Measurements from ENCODE around the gene CXCL14. TPM values are rescaled to one million over a fixed set of nuclear protein-coding genes. Genes with fewer than 3 reads are reported as not detected.
A peak's percentile ranks its signal among the peaks of the same experiment; 100 is the strongest.

Gene CXCL14
- total RNA-seq, 2 donors from 2014 or later: 2.2 to 2.4 TPM

GRCh38 chr5:135557076-135557838 is 21.5 kb downstream of the CXCL14 start:
- no peak for TF ChIP-seq CTCF (IDR thresholded peaks at IDR 0.05)
- no peak for TF ChIP-seq POLR2AphosphoS5 (IDR thresholded peaks at IDR 0.05)
- TF ChIP-seq POLR2A (IDR thresholded peaks at IDR 0.05): no peak
- Histone ChIP-seq H3K4me1 (replicated peaks) (no peaks in the 10 kb centered on the region), H3K36me3 (no peaks in the 10 kb centered on the region), H3K27ac (no peak overlapping the region), H3K9me3 (no peaks in the 10 kb centered on the region), H3K4me3 (no peak overlapping the region), H3K27me3 (replicated peaks; ENCODE audit: insufficient read depth) (peaks cover 5% of the 10 kb centered on the region)
- WGBS: 81% methylated on average over 11 of the region's 11 CpGs
- no peak for DNase-seq (ENCODE audit: low spot score)
- intact Hi-C loops (cut with DNase I): no loop called here

GRCh38 chr5:135556620-135557019 is 22.2 kb downstream of the CXCL14 start:
- no peaks in the 10 kb centered on the region for H3K36me3 ChIP-seq
- no peaks in the 10 kb centered on the region for H3K9me3 ChIP-seq
- H3K4me1 ChIP-seq (replicated peaks): no peaks in the 10 kb centered on the region
- intact Hi-C loops (cut with DNase I): no loop called here
- no peak overlapping the region for H3K27ac ChIP-seq
- TF ChIP-seq CTCF (IDR thresholded peaks at IDR 0.05): no peak
- TF ChIP-seq POLR2AphosphoS5 (IDR thresholded peaks at IDR 0.05): no peak
- TF ChIP-seq POLR2A (IDR thresholded peaks at IDR 0.05): no peak
- peaks cover 5% of the 10 kb centered on the region for H3K27me3 ChIP-seq (replicated peaks; ENCODE audit: insufficient read depth)
- DNase-seq (ENCODE audit: low spot score): no peak
- H3K4me3 ChIP-seq: no peak overlapping the region
- 72% methylated on average over 7 of the region's 7 CpGs for WGBS

- Histone ChIP-seq H3K27me3 (replicated peaks; ENCODE audit: insufficient read depth) (peaks cover 5% of the 10 kb centered on the region), H3K27ac (no peak overlapping the region), H3K36me3 (no peaks in the 10 kb centered on the region), H3K4me3 (no peak overlapping the region), H3K9me3 (no peaks in the 10 kb centered on the region), H3K4me1 (replicated peaks) (no peaks in the 10 kb centered on the region)
- 96% methylated on average over 2 of the region's 2 CpGs for WGBS
- intact Hi-C loops (cut with DNase I): no loop called here
- no peak for TF ChIP-seq POLR2AphosphoS5 (IDR thresholded peaks at IDR 0.05)
- no peak for TF ChIP-seq CTCF (IDR thresholded peaks at IDR 0.05)
- no peak for TF ChIP-seq POLR2A (IDR thresholded peaks at IDR 0.05)
- no peak for DNase-seq (ENCODE audit: low spot score)
Measured at GRCh38 chr5:135555530-135555929, 23.3 kb downstream of the CXCL14 start.

- peaks cover 3% of the 10 kb centered on the region for H3K27me3 ChIP-seq (replicated peaks; ENCODE audit: insufficient read depth)
- WGBS: 16% methylated on average over 8 of the region's 8 CpGs
- TF ChIP-seq CTCF (IDR thresholded peaks at IDR 0.05) (peak in 2 of 4 experiments; percentile 6 to 16), POLR2A (IDR thresholded peaks at IDR 0.05) (no peak), POLR2AphosphoS5 (IDR thresholded peaks at IDR 0.05) (no peak)
- no peak overlapping the region for H3K4me3 ChIP-seq
- no peak for DNase-seq (ENCODE audit: low spot score)
- no peaks in the 10 kb centered on the region for H3K36me3 ChIP-seq
- intact Hi-C loops (cut with DNase I): loop anchor here (1.0 kb wide), 1 partner anchor 88 kb away; no protein-coding TSS in a partner anchor
- no peaks in the 10 kb centered on the region for H3K9me3 ChIP-seq
- H3K4me1 ChIP-seq (replicated peaks): no peaks in the 10 kb centered on the region
- no peak overlapping the region for H3K27ac ChIP-seq
Measured at GRCh38 chr5:135553688-135554462, 24.9 kb downstream of the CXCL14 start.
